Umbilical cord (tissue), 2 donors: Measurements from ENCODE around the gene ARF1. TPM values are rescaled to one million over a fixed set of nuclear protein-coding genes. Genes with fewer than 3 reads are reported as not detected.

Experiments
- DNase-seq: peaks from one replicate; pipeline ENCODE4 v3.0.0-alpha.2; 2015; ENCODE audit warnings: low spot score
- total RNA-seq: library from RNA; depleted of rRNA; stranded (reverse); fragments of >200 nt; gene quantifications from one replicate; pipeline ENCODE4 v1.2.3, GENCODE V29; 2014; ENCODE audit warnings: low replicate concordance; ENCODE audit not compliant: insufficient read depth

Gene ARF1
- total RNA-seq, 1 donor from 2014 or later, result 159 TPM

- no peak for DNase-seq
These were observed 12.3 kb upstream of the ARF1 start for GRCh38 chr1:228070173-228070572.

- no peak for DNase-seq
These were observed 11.7 kb upstream of the ARF1 start for GRCh38 chr1:228070851-228071250.

- DNase-seq, result no peak
These were observed 10.5 kb upstream of the ARF1 start for GRCh38 chr1:228071839-228072657.

- DNase-seq, result no peak
These were observed 9.9 kb upstream of the ARF1 start for GRCh38 chr1:228072658-228073043.

- DNase-seq, result no peak
These were observed 9.2 kb upstream of the ARF1 start for GRCh38 chr1:228073061-228073856.

- no peak for DNase-seq
These were observed 8.5 kb upstream of the ARF1 start for GRCh38 chr1:228073857-228074545.

- no peak for DNase-seq
These were observed 7.4 kb upstream of the ARF1 start for GRCh38 chr1:228074954-228075730.

GRCh38 chr1:228075801-228076271 is 6.7 kb upstream of the ARF1 start:
- no peak for DNase-seq

GRCh38 chr1:228076796-228077430 is 5.6 kb upstream of the ARF1 start:
- no peak for DNase-seq

- DNase-seq, result no peak
These were observed 4.8 kb upstream of the ARF1 start for GRCh38 chr1:228077565-228078330.

GRCh38 chr1:228079013-228079412 is 3.5 kb upstream of the ARF1 start:
- no peak for DNase-seq

GRCh38 chr1:228079601-228080263 is 2.8 kb upstream of the ARF1 start:
- no peak for DNase-seq

- DNase-seq, result no peak
These were observed 1.4 kb upstream of the ARF1 start for GRCh38 chr1:228081144-228081543.

- peak; percentile 14 for DNase-seq
These were observed 812 bp upstream of the ARF1 start for GRCh38 chr1:228081578-228082213.

- DNase-seq, result peak; percentile 62
These were observed 686 bp downstream of the ARF1 start for GRCh38 chr1:228082918-228083870.

- DNase-seq, result peak; percentile 52
These were observed 1.4 kb downstream of the ARF1 start for GRCh38 chr1:228083871-228084278.

GRCh38 chr1:228084325-228084724 is 1.8 kb downstream of the ARF1 start:
- DNase-seq, result peak; percentile 67

- DNase-seq, result no peak
These were observed 2.3 kb downstream of the ARF1 start for GRCh38 chr1:228084797-228085196.
